ENCODE data around the gene FOXP3.

The FOXP3 gene

DNA sequence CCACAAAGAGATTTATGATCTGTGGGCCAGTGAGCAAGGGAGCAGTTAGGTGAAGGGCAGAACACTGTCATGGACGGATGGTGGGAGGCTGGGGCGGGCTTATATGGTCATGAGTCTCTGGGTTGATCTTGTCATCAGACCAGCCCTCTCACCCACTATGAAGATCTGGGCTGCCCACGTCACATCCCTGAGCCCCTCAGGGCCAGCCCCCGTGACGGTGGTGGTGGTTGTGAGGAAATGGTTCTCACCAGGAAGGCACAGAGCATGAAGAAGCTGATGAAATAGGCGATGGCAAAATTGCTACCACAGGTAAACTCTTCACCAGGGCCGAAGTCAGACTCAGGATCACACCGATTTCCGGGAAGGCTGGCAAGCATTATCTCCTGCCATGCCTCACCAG lies 53.4 kb downstream of the FOXP3 start:
- no peak for DNase-seq (ENCODE audit: low read depth)
- H3K4me3 ChIP-seq (ENCODE audit: low read length), result no peak overlapping the region
- TF ChIP-seq, protein P1, sequence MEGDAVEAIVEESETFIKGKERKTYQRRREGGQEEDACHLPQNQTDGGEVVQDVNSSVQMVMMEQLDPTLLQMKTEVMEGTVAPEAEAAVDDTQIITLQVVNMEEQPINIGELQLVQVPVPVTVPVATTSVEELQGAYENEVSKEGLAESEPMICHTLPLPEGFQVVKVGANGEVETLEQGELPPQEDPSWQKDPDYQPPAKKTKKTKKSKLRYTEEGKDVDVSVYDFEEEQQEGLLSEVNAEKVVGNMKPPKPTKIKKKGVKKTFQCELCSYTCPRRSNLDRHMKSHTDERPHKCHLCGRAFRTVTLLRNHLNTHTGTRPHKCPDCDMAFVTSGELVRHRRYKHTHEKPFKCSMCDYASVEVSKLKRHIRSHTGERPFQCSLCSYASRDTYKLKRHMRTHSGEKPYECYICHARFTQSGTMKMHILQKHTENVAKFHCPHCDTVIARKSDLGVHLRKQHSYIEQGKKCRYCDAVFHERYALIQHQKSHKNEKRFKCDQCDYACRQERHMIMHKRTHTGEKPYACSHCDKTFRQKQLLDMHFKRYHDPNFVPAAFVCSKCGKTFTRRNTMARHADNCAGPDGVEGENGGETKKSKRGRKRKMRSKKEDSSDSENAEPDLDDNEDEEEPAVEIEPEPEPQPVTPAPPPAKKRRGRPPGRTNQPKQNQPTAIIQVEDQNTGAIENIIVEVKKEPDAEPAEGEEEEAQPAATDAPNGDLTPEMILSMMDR (IDR thresholded peaks at IDR 0.05; ENCODE audit: insufficient read depth, low read depth, low read length, missing control alignments), result no peak

- TF ChIP-seq, protein P1 (IDR thresholded peaks at IDR 0.05; ENCODE audit: insufficient read depth, low read depth, low read length, missing control alignments), result no peak
- no peak overlapping the region for H3K4me3 ChIP-seq (ENCODE audit: low read length)
- no peak for DNase-seq (ENCODE audit: low read depth)
Observed at GRCh38 chrX:49210406-49210805, 54.1 kb downstream of the FOXP3 start.

DNA sequence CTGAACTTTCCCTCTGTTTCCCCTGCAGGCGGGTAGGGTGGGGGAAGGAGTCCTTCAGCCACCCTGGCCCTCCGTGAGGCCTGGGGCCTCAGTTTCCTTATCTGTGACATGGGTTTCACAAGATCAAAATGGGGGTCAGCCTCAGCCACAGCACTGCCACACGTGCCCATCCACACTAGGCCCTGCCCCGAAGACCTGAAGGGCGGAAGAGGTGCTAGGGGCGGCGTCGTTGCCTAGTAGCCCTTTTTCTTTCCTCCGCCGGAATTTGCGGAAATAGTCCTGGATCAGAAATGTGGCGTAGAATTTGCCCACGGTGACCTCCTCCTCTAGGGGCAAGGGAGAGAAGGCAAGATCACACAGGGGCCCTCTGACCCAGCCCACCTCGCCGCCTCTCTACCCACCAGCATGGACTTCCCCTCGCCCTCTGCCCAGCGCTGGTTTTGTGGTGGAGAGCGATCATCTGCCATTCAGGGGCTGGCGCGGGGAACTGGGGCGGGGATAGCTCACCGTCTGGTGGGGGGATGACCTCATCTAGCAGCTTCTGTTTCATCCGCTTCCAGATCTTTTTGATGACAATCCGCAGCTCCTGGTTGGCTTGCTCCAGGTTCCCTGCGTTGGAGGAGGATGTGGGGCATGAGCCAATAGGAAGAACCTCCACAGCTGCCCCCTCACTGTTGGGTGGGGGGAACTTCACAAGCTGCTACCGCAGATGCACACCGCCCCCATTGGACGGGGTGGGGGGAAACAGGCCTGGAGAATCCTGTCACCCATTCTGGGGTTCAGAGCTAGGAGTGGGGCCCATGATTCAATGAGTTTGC lies 54.9 kb downstream of the FOXP3 start:
- no peak for DNase-seq (ENCODE audit: low read depth)
- no peak overlapping the region for H3K4me3 ChIP-seq (ENCODE audit: low read length)
- TF ChIP-seq, protein P1 (IDR thresholded peaks at IDR 0.05; ENCODE audit: insufficient read depth, low read depth, low read length, missing control alignments), result no peak

DNA sequence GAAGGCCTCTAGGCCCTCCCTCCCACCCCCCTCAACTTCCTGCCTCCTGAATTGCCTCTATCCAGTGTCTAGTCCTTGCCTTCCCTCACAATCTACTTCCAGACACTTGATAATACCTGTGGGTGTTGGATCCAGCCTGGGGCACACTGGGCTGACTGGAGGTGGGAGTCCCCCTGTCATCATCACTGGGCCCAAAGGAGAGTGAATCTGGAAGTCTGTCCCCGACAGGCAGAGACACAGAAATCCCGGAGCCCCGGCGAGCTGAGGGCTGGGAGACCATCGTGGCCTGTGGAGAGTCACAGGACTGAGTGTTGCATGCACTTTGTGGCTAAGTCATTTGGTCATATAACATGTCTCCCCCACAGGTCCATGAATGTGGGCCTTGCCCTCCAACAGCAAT lies 56.1 kb downstream of the FOXP3 start:
- H3K4me3 ChIP-seq (ENCODE audit: low read length), result no peak overlapping the region
- DNase-seq (ENCODE audit: low read depth), result no peak

DNA sequence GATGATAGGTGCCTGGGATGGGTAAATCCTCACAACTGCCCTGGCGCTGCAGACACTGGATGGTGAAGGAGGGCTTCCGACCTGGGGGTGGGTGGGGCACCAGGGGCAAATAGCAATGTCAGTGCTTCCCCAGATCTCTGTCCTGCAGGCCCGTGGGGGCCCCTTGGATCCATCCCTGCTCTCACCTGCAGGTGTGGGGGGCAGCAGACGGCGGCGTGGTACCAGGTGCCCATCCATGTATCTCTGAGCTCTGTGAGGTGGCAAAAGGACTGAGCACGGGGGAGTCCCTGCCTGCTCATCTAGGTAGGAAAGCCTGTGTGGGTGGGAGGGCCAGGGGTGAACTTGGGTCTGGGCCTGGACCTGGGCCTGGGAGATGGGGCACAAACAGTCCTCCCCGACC lies 58.0 kb downstream of the FOXP3 start:
- TF ChIP-seq, protein P1 (IDR thresholded peaks at IDR 0.05; ENCODE audit: insufficient read depth, low read depth, low read length, missing control alignments), result no peak
- H3K4me3 ChIP-seq (ENCODE audit: low read length), result no peak overlapping the region
- DNase-seq (ENCODE audit: low read depth), result no peak

More for the DNA sequence above, 56.1 kb downstream of the FOXP3 start:
- TF ChIP-seq, protein P1 (IDR thresholded peaks at IDR 0.05; ENCODE audit: insufficient read depth, low read depth, low read length, missing control alignments), result no peak

DNA sequence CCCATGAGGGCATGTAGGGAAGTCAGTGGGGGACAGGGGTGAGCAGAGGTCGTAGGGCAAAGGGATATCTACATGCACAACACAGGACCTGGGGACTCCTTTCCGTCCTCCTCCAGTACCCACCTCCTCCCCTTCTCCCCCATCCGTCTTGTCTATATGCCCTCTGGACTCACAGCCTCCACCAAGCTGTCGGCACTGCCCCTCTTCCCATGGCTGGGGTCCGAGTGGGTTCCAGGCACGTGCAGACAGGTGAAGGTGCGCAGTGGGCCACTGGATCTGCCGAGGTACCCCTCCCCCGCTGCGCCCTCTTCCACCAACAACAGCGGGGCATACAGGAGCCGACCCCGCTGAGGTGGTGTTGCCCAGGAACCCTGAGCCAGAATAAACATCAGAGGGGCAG lies 59.1 kb downstream of the FOXP3 start:
- no peak for DNase-seq (ENCODE audit: low read depth)
- TF ChIP-seq, protein P1 (IDR thresholded peaks at IDR 0.05; ENCODE audit: insufficient read depth, low read depth, low read length, missing control alignments), result no peak
- H3K4me3 ChIP-seq (ENCODE audit: low read length), result no peak overlapping the region

DNA sequence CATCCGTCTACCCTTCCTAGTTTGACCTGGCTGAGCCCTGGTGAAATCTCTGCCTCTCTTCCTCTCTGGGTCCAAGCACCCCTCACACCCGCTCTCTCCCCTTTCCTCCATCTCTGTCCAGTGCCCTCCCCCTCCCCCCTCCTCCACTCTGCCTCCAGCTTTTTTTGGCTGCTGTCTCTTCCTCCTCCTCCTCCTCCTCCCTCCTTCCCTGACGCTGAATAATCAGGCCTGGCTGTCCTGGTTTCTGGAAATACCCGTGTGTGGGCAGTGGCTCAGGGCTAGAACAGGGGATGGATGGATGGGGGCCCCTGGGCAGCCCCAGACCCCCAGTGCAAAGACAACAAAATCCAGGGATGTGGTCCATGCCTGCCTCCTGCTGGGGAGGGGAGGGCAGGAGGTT lies 59.8 kb downstream of the FOXP3 start:
- TF ChIP-seq, protein P1 (IDR thresholded peaks at IDR 0.05; ENCODE audit: insufficient read depth, low read depth, low read length, missing control alignments), result no peak
- no peak overlapping the region for H3K4me3 ChIP-seq (ENCODE audit: low read length)
- DNase-seq (ENCODE audit: low read depth), result no peak
